Heart left ventricle (tissue), 16 donors: ENCODE data around the gene ITFG2. TPM values are rescaled to one million over a fixed set of nuclear protein-coding genes. Genes with fewer than 3 reads are reported as not detected.
"Not testable (repeated sequence)": the region's sequence is repeated elsewhere in the genome, so short reads cannot be mapped to it uniquely, and the experiment has no call there.

ENCODE experiments used
- ATAC-seq, 4 donors: fragments of 200-7000 bp; cut with Tn5 transposase; one replicate each; pipeline ENCODE4 v1.9.1; 2020 to 2022; ENCODE audit warnings: moderate library complexity in 4 of 4, mild to moderate bottlenecking in 3 of 4, moderate number of reproducible peaks in 1 of 4
- DNase-seq, 5 donors: peaks; one replicate each; pipeline ENCODE4 v3.0.0-alpha.2; 2020
- H3K27ac ChIP-seq, 12 donors: fragments of 200-600 bp; sonication (generic) in 4 of 12; one replicate each; pipeline versions ENCODE4 v1.5.0 to v1.8.0; 2016 to 2022; ENCODE audit warnings: mild to moderate bottlenecking in 2 of 12
- H3K27me3 ChIP-seq, 9 donors: fragments of 200-600 bp; sonication (generic) in 2 of 9; one replicate each; pipeline versions ENCODE4 v1.5.1 to v1.8.0; 2016 to 2022; ENCODE audit warnings: mild to moderate bottlenecking in 3 of 9
- H3K36me3 ChIP-seq, 9 donors: fragments of 200-600 bp; sonication (generic) in 2 of 9; one replicate each; pipeline versions ENCODE4 v1.5.0 to v1.8.0; 2018 to 2022; ENCODE audit warnings: mild to moderate bottlenecking in 2 of 9
- H3K4me1 ChIP-seq, 12 donors: fragments of 200-600 bp; sonication (generic) in 4 of 12; one replicate each; pipeline versions ENCODE4 v1.5.0 to v1.8.0; 2016 to 2022; ENCODE audit warnings: mild to moderate bottlenecking in 3 of 12
- H3K4me3 ChIP-seq, 12 donors: fragments of 200-600 bp; sonication (generic) in 4 of 12; one replicate each; pipeline versions ENCODE4 v1.5.0 to v1.8.0; 2017 to 2022; ENCODE audit warnings: mild to moderate bottlenecking in 9 of 12, moderate library complexity in 4 of 12
- H3K9me3 ChIP-seq, 12 donors: fragments of 200-600 bp; sonication (generic) in 4 of 12; one replicate each; pipeline versions ENCODE4 v1.5.0 to v1.8.0; 2016 to 2022; ENCODE audit warnings: mild to moderate bottlenecking in 1 of 12
- POLR2A ChIP-seq, 2 donors: fragments of 450-650 bp; IDR thresholded peaks; one replicate each; pipeline ENCODE4 v1.6.1; 2017; ENCODE audit warnings: antibody characterized with exemption in 2 of 2, mild to moderate bottlenecking in 2 of 2, moderate library complexity in 2 of 2
- WGBS, 4 donors: extraction: QIAGEN DNeasy Blood & Tissue Kit in 2 of 4; methylation state at CpG; one replicate each; pipeline versions ENCODE4 v1.1.5 to v1.1.7; 2013 to 2018; 5-methylcytosine and 5-hydroxymethylcytosine counted together
- intact Hi-C, 10 donors: fragments of 100-400 bp; cut with DNase I; formaldehyde crosslinking; loops; one replicate each; pipeline versions ENCODE4 v1.11.1 to v1.14.2; 2022
- polyA plus RNA-seq, 2 donors: library from polyadenylated mRNA; stranded (reverse); fragments of 200-250 nt; gene quantifications; one replicate each; pipeline ENCODE4 v1.2.3, GENCODE V29; 2013
- total RNA-seq, 9 donors: library from RNA; depleted of rRNA in 2 of 9; stranded (reverse); fragments of >200 nt in 2 of 9; fragmentation: NEBNext Ultra II Directional in 3 of 9; extraction: Animal tissue kit (Norgen Biotek cat#: 25700) in 3 of 9; gene quantifications; one replicate each; pipeline versions ENCODE4 v1.1.0 to v1.2.4, GENCODE V29; 2016 to 2023
- TF ChIP-seq, protein P1 (sequence below), 12 donors: fragments of 200-600 bp; sonication (generic) in 4 of 12; IDR thresholded peaks; one replicate each; pipeline versions ENCODE4 v1.5.0 to v1.8.0; 2018 to 2022; ENCODE audit warnings: antibody characterized with exemption in 12 of 12, mild to moderate bottlenecking in 5 of 12
- donor health status: ischemic (EF 13 %, LVEDD 7.1; RV severe dilation, severe dysfunction).
- donor health status: healthy with polysubstance abuse.
- donor health status: DM: no; HTN: yes; CAD: no.
- donor health status: DM: no; HTN: no; CAD: no.
- donor health status: ischemic (EF 25% LVEDD 6.9; RV normal size, moderate dysfunction).
- donor health status: ischemic (EF 25% LVEDD 5.7; RV mildly dilated, moderate dysfunction).
- donor health status: healthy.
- donor health status: DM: yes; HTN: yes; CAD: no.
- donor health status: ischemic (EF 35%, LVEDD 5.7; RV mildly dilated, moderate dysfunction).
- donor health status: nonischemic (EF 11% LVEDD 7.7; RV severe dilation, severe dysfunction).
- donor health status: DM: yes; HTN: yes; CAD: no.
- donor health status: PGD.
- donor health status: ischemic (EF 29% LVEDD 5.4; RV normal size, mild dysfunction).
- donor health status: nonischemic (EF 23%, LVEDD 6.1; RV moderate dilation, normal function).

Gene ITFG2
- total and polyA plus RNA-seq, 11 donors, result 7.6 to 21.7 (median 12.1) TPM

DNA sequence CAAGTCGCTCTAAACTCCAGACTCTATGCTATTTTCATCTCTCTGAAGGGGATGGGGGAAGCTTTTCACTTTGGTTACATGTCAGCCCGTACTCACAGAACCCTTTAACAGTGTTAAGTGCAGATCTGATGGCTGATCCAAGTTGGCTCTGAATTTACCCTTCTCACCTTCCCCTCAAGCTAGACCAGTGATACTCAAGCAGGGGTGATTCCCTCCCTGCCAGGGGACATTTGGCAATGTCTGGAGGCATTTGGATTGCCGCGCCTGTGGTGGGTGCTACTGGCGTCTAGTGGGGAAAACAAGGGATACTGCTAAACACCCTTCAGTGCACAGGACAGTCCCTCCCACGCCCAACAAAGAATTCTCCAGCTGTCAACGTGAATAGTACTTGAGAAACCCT is 50.4 kb downstream of the ITFG2 start:
- Histone ChIP-seq H3K4me1 (no peaks in the 10 kb centered on the region), H3K27me3 (no peaks in the 10 kb centered on the region), H3K36me3 (peaks cover 0 to 40% (median 0%) of the 10 kb centered on the region in 9 donors), H3K27ac (no peak overlapping the region), H3K9me3 (no peaks in the 10 kb centered on the region), H3K4me3 (no peak overlapping the region)
- TF ChIP-seq, protein P1, sequence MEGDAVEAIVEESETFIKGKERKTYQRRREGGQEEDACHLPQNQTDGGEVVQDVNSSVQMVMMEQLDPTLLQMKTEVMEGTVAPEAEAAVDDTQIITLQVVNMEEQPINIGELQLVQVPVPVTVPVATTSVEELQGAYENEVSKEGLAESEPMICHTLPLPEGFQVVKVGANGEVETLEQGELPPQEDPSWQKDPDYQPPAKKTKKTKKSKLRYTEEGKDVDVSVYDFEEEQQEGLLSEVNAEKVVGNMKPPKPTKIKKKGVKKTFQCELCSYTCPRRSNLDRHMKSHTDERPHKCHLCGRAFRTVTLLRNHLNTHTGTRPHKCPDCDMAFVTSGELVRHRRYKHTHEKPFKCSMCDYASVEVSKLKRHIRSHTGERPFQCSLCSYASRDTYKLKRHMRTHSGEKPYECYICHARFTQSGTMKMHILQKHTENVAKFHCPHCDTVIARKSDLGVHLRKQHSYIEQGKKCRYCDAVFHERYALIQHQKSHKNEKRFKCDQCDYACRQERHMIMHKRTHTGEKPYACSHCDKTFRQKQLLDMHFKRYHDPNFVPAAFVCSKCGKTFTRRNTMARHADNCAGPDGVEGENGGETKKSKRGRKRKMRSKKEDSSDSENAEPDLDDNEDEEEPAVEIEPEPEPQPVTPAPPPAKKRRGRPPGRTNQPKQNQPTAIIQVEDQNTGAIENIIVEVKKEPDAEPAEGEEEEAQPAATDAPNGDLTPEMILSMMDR (IDR thresholded peaks at IDR 0.05), result no peak
- TF ChIP-seq POLR2A (IDR thresholded peaks at IDR 0.05), result no peak
- WGBS, 4 donors, result 81 to 90% (median 86%) methylated on average over 7 of the region's 7 CpGs
- no peak for ATAC-seq
- no peak for DNase-seq
- intact Hi-C loops, result no loop called here

DNA sequence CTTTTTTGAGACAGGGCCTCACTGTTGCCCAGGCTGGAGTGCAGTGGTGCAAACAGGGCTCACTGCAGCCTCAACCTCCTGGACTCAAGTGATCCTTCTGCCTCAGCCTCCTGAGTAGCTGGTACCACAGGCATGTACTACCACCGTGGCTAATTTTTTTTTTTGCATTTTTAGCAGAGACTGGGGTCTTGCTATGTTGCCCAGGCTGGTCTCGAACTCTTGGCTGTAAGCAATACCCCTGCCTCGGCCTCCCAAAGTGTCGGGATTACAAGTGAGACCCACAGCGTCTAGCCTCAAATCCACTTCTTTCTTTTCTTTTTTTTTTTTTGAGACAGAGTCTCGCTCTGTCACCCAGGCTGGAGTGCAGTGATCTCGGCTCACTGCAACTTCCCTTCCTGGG is 50.9 kb downstream of the ITFG2 start:
- WGBS, 4 donors, result 92 to 96% (median 95%) methylated on average over 7 of the region's 7 CpGs
- intact Hi-C loops, DNase-seq, ATAC-seq, H3K9me3 ChIP-seq, H3K27ac ChIP-seq, H3K4me3 ChIP-seq, H3K4me1 ChIP-seq, H3K27me3 ChIP-seq: not testable (repeated sequence)
- peaks cover 0 to 40% (median 0%) of the 10 kb centered on the region in 9 donors for H3K36me3 ChIP-seq

DNA sequence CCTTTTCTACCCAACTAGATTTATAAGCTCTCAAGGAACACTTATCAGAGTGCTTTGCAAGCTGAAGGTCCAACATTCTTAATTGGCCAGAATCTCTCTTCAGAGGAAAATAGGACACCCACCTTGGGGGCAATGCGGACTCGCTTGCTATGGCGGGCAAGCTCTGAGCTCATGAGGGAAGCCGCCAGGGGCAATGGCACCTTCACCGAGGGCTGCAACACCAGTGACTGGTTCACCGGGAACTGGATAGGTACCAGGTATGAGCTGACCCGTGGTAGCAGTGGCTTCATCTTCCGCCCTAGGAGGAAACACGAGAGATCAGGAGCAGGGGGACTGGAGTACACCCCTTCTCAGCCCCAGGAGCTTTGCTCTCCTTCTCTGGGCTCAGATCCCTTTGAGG is 51.7 kb downstream of the ITFG2 start:
- ATAC-seq, result no peak
- no peak overlapping the region for H3K4me3 ChIP-seq
- peaks cover 0 to 35% (median 0%) of the 10 kb centered on the region in 9 donors for H3K36me3 ChIP-seq
- H3K27me3 ChIP-seq, result no peaks in the 10 kb centered on the region
- TF ChIP-seq, protein P1 (IDR thresholded peaks at IDR 0.05), result no peak
- no peak for TF ChIP-seq POLR2A (IDR thresholded peaks at IDR 0.05)
- no peak for DNase-seq
- H3K4me1 ChIP-seq, result no peaks in the 10 kb centered on the region
- 96 to 98% (median 97%) methylated on average over 9 of the region's 9 CpGs for WGBS, 4 donors
- H3K9me3 ChIP-seq, result no peaks in the 10 kb centered on the region
- H3K27ac ChIP-seq, result no peak overlapping the region
- intact Hi-C loops, result no loop called here

DNA sequence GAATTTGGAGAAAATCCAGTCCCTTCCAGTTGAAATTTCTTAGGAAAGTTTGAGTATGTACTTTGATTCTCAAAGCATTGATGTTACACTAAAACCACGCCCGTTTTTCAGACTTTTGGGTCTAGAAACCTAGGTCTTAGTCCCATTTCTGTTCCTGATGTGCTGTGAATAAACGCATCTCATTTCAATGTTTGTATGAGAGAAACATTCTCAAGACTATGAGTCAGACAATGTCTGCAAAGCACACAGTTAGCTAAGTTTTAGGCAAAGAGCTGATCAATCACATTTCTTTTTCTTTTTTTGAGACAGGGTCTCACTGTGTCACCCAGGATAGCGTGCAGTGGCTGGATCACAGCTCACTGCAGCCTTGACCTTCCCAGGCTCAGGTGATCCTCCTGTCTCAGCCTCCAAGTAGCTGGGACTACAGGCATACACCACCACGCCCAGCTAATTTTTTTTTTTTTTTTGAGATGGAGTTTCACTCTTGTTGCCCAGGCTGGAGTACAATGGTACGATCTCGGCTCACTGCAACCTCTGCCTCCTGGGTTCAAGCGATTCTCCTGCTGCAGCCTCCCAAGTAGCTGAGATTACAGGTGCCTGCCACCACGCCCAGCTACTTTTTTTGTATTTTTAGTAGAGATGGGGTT is 56.6 kb downstream of the ITFG2 start:
- intact Hi-C loops, H3K4me3 ChIP-seq, H3K27ac ChIP-seq, H3K27me3 ChIP-seq, DNase-seq, ATAC-seq, H3K4me1 ChIP-seq, H3K9me3 ChIP-seq: not testable (repeated sequence)
- WGBS, 4 donors, result 84 to 98% (median 95%) methylated on average over 9 of the region's 9 CpGs
- peaks cover 0 to 23% (median 0%) of the 10 kb centered on the region in 9 donors for H3K36me3 ChIP-seq

Other genes starting within 250 kb of the ITFG2 start
- gene FKBP4, start 17.7 kb upstream of the ITFG2 start, total RNA-seq, result 10 to 100 TPM; 25.8 to 76.2 (median 44.0) TPM
- 10 to 100 TPM; 25.4 to 84.9 TPM for gene FKBP4, start 17.7 kb upstream of the ITFG2 start, polyA plus RNA-seq
- gene NRIP2, start 22.4 kb downstream of the ITFG2 start, total RNA-seq, result 1 to 10 TPM; 1.9 to 3.1 (median 2.1) TPM
- 1 to 10 TPM; 1.9 to 2.1 TPM for gene NRIP2, start 22.4 kb downstream of the ITFG2 start, polyA plus RNA-seq
- gene TEX52, start 44.4 kb downstream of the ITFG2 start, total RNA-seq, result not detected
- gene TEX52, start 44.4 kb downstream of the ITFG2 start, polyA plus RNA-seq, result not detected
- gene FOXM1, start 64.5 kb downstream of the ITFG2 start, total RNA-seq, result 10 to 100 TPM in 1 of 9 donors, 1 to 10 TPM in 2, under 1 TPM in 6; 0.09 to 13.5 (median 0.68) TPM
- gene FOXM1, start 64.5 kb downstream of the ITFG2 start, polyA plus RNA-seq, result under 1 TPM; 0.08 to 0.36 TPM
- gene RHNO1, start 64.6 kb downstream of the ITFG2 start, total RNA-seq, result 10 to 100 TPM in 1 of 9 donors, 1 to 10 TPM in 8; 3.1 to 15.0 (median 5.7) TPM
- 1 to 10 TPM; 3.1 to 6.4 TPM for gene RHNO1, start 64.6 kb downstream of the ITFG2 start, polyA plus RNA-seq
- gene TULP3, start 78.2 kb downstream of the ITFG2 start, total RNA-seq, result 1 to 10 TPM; 3.5 to 10.0 (median 5.3) TPM
- 1 to 10 TPM; 2.6 to 5.6 TPM for gene TULP3, start 78.2 kb downstream of the ITFG2 start, polyA plus RNA-seq
- 10 to 100 TPM in 7 of 9 donors, 1 to 10 TPM in 2; 5.7 to 49.8 (median 16.1) TPM for gene TEAD4, start 146.7 kb downstream of the ITFG2 start, total RNA-seq
- 10 to 100 TPM in 1 of 2 donors, 1 to 10 TPM in 1; 7.3 to 59.2 TPM for gene TEAD4, start 146.7 kb downstream of the ITFG2 start, polyA plus RNA-seq